ENCODE results near the gene CCL2. TPM values are rescaled to one million over a fixed set of nuclear protein-coding genes. Genes with fewer than 3 reads are reported as not detected.
"Not testable (repeated sequence)": the region's sequence is repeated elsewhere in the genome, so short reads cannot be mapped to it uniquely, and the experiment has no call there.

CCL2 gene
- total RNA-seq, 1 experiment from 2014 or later = 3.9 TPM

GRCh38 chr17:34226744-34227034 is 28.4 kb upstream of the CCL2 start:
- Histone ChIP-seq H3K36me3 (ENCODE audit: insufficient read depth, low read length, poor library complexity, severe bottlenecking) (no peaks in the 10 kb centered on the region), H3K9me3 (ENCODE audit: low read depth, low read length, poor library complexity, severe bottlenecking) (no peaks in the 10 kb centered on the region), H3K4me1 (ENCODE audit: insufficient read depth, low read length, poor library complexity, severe bottlenecking) (no peaks in the 10 kb centered on the region), H3K27me3 (replicated peaks; ENCODE audit: insufficient read depth, low read depth, low read length, poor library complexity) (no peaks in the 10 kb centered on the region), H3K27ac (ENCODE audit: low read depth, low read length, poor library complexity, severe bottlenecking) (no peak overlapping the region), H3K4me3 (ENCODE audit: low read depth, low read length, poor library complexity, severe bottlenecking) (no peak overlapping the region)
- DNase-seq (ENCODE audit: low spot score) = no peak
- no TSS peak for BruUV-seq (replicated peaks)
- ChIA-PET CTCF (no interaction called here), POLR2A (ENCODE audit: low non-redundant PET) (no interaction called here)
- intact Hi-C loops (cut with micrococcal nuclease; ENCODE audit: unreplicated experiment) = no loop called here
- TF ChIP-seq EZH2 (IDR thresholded peaks at IDR 0.05; ENCODE audit: borderline replicate concordance, low read depth, low read length, poor library complexity, severe bottlenecking) = no peak

- H3K36me3 ChIP-seq (ENCODE audit: insufficient read depth, low read length, poor library complexity, severe bottlenecking); H3K4me1 ChIP-seq (ENCODE audit: insufficient read depth, low read length, poor library complexity, severe bottlenecking); H3K9me3 ChIP-seq (ENCODE audit: low read depth, low read length, poor library complexity, severe bottlenecking); CTCF ChIA-PET; H3K4me3 ChIP-seq (ENCODE audit: low read depth, low read length, poor library complexity, severe bottlenecking); POLR2A ChIA-PET (ENCODE audit: low non-redundant PET); H3K27me3 ChIP-seq (replicated peaks; ENCODE audit: insufficient read depth, low read depth, low read length, poor library complexity); intact Hi-C loops (cut with micrococcal nuclease; ENCODE audit: unreplicated experiment); BruUV-seq (replicated peaks); H3K27ac ChIP-seq (ENCODE audit: low read depth, low read length, poor library complexity, severe bottlenecking); DNase-seq (ENCODE audit: low spot score): not testable (repeated sequence)
Measured at GRCh38 chr17:34227293-34227692, 27.8 kb upstream of the CCL2 start.

- intact Hi-C loops (cut with micrococcal nuclease; ENCODE audit: unreplicated experiment) = no loop called here
- Histone ChIP-seq H3K36me3 (ENCODE audit: insufficient read depth, low read length, poor library complexity, severe bottlenecking) (no peaks in the 10 kb centered on the region), H3K4me3 (ENCODE audit: low read depth, low read length, poor library complexity, severe bottlenecking) (no peak overlapping the region), H3K27ac (ENCODE audit: low read depth, low read length, poor library complexity, severe bottlenecking) (no peak overlapping the region), H3K27me3 (replicated peaks; ENCODE audit: insufficient read depth, low read depth, low read length, poor library complexity) (no peaks in the 10 kb centered on the region), H3K4me1 (ENCODE audit: insufficient read depth, low read length, poor library complexity, severe bottlenecking) (no peaks in the 10 kb centered on the region), H3K9me3 (ENCODE audit: low read depth, low read length, poor library complexity, severe bottlenecking) (no peaks in the 10 kb centered on the region)
- CTCF ChIA-PET = no interaction called here
- no peak for DNase-seq (ENCODE audit: low spot score)
- POLR2A ChIA-PET (ENCODE audit: low non-redundant PET) = no interaction called here
- BruUV-seq (replicated peaks) = no TSS peak
- TF ChIP-seq CTCF (conservative IDR thresholded peaks at IDR 0.05; ENCODE audit: low read depth, low read length) = no peak
- no peak for TF ChIP-seq EZH2 (IDR thresholded peaks at IDR 0.05; ENCODE audit: borderline replicate concordance, low read depth, low read length, poor library complexity, severe bottlenecking)
Measured at GRCh38 chr17:34227707-34228106, 27.4 kb upstream of the CCL2 start.

- no TSS peak for BruUV-seq (replicated peaks)
- TF ChIP-seq CTCF (conservative IDR thresholded peaks at IDR 0.05; ENCODE audit: low read depth, low read length) = no peak
- TF ChIP-seq EZH2 (IDR thresholded peaks at IDR 0.05; ENCODE audit: borderline replicate concordance, low read depth, low read length, poor library complexity, severe bottlenecking) = no peak
- Histone ChIP-seq H3K9me3 (ENCODE audit: low read depth, low read length, poor library complexity, severe bottlenecking) (no peaks in the 10 kb centered on the region), H3K36me3 (ENCODE audit: insufficient read depth, low read length, poor library complexity, severe bottlenecking) (no peaks in the 10 kb centered on the region), H3K27me3 (replicated peaks; ENCODE audit: insufficient read depth, low read depth, low read length, poor library complexity) (no peaks in the 10 kb centered on the region), H3K27ac (ENCODE audit: low read depth, low read length, poor library complexity, severe bottlenecking) (no peak overlapping the region), H3K4me1 (ENCODE audit: insufficient read depth, low read length, poor library complexity, severe bottlenecking) (no peaks in the 10 kb centered on the region), H3K4me3 (ENCODE audit: low read depth, low read length, poor library complexity, severe bottlenecking) (no peak overlapping the region)
- intact Hi-C loops (cut with micrococcal nuclease; ENCODE audit: unreplicated experiment) = no loop called here
- ChIA-PET POLR2A (ENCODE audit: low non-redundant PET) (no interaction called here), CTCF (no interaction called here)
- no peak for DNase-seq (ENCODE audit: low spot score)
Measured at GRCh38 chr17:34228781-34229180, 26.3 kb upstream of the CCL2 start.
